ENCODE results near the gene CTU2.
A peak's percentile ranks its signal among the peaks of the same experiment; 100 is the strongest.

CTU2 gene

GRCh38 chr16:88681709-88682451 lies 24.4 kb upstream of the CTU2 start:
- DNase-seq, result peak; percentile 90

- no peak for DNase-seq
Observed at GRCh38 chr16:88684569-88685155, 21.6 kb upstream of the CTU2 start.

GRCh38 chr16:88685156-88686061 lies 20.9 kb upstream of the CTU2 start:
- peak; percentile 72 for DNase-seq

GRCh38 chr16:88686062-88686438 lies 20.3 kb upstream of the CTU2 start:
- peak; percentile 46 for DNase-seq

GRCh38 chr16:88686439-88687253 lies 19.7 kb upstream of the CTU2 start, which contains the start of gene SNAI3:
TSS of gene SNAI3 (minus strand) at chr16:88686507. CDS start at chr16:88686406, 101 bp downstream.
- peak; percentile 90 for DNase-seq

GRCh38 chr16:88687254-88687576 lies 19.1 kb upstream of the CTU2 start:
- no peak for DNase-seq

- DNase-seq, result peak; percentile 22
Observed at GRCh38 chr16:88687676-88688012, 18.7 kb upstream of the CTU2 start.

GRCh38 chr16:88688013-88688778 lies 18.1 kb upstream of the CTU2 start:
- DNase-seq, result peak; percentile 88

- DNase-seq, result no peak
Observed at GRCh38 chr16:88690341-88691128, 15.8 kb upstream of the CTU2 start.

GRCh38 chr16:88691129-88691813 lies 15.0 kb upstream of the CTU2 start:
- no peak for DNase-seq

- DNase-seq, result peak; percentile 91
Observed at GRCh38 chr16:88691924-88692560, 14.3 kb upstream of the CTU2 start.

- DNase-seq, result no peak
Observed at GRCh38 chr16:88692861-88693260, 13.4 kb upstream of the CTU2 start.

GRCh38 chr16:88693420-88694177 lies 12.7 kb upstream of the CTU2 start:
- no peak for DNase-seq

- no peak for DNase-seq
Observed at GRCh38 chr16:88694221-88695087, 11.8 kb upstream of the CTU2 start.

- no peak for DNase-seq
Observed at GRCh38 chr16:88695218-88695617, 11.1 kb upstream of the CTU2 start.

- DNase-seq, result no peak
Observed at GRCh38 chr16:88695753-88696152, 10.6 kb upstream of the CTU2 start.

GRCh38 chr16:88696441-88696840 lies 9.9 kb upstream of the CTU2 start:
- DNase-seq, result no peak

- DNase-seq, result no peak
Observed at GRCh38 chr16:88697116-88697830, 9.0 kb upstream of the CTU2 start.

Data from hematopoietic multipotent progenitor cell treated with erythropoietin and hydrocortisone succinate and interleukin-3 and kit ligand, for 4 days (in vitro differentiated cells).